Subcutaneous adipose tissue (tissue), 4 donors: ENCODE data around the gene RBFOX2. TPM values are rescaled to one million over a fixed set of nuclear protein-coding genes. Genes with fewer than 3 reads are reported as not detected.

Experiments
- total RNA-seq, 4 donors: library from RNA; depleted of rRNA; stranded (reverse); fragments of >200 nt; gene quantifications; one replicate each; pipeline ENCODE4 v1.1.0, GENCODE V29; 2016
- TF ChIP-seq, protein P1 (sequence below): fragments of 450-650 bp; IDR thresholded peaks from one replicate; pipeline ENCODE4 v1.5.1; 2016; ENCODE audit warnings: low read depth, mild to moderate bottlenecking, control low read depth, antibody characterized with exemption, moderate library complexity

Gene RBFOX2
- total RNA-seq, 4 donors from 2014 or later, result 46.7 to 64.1 (median 51.5) TPM

DNA sequence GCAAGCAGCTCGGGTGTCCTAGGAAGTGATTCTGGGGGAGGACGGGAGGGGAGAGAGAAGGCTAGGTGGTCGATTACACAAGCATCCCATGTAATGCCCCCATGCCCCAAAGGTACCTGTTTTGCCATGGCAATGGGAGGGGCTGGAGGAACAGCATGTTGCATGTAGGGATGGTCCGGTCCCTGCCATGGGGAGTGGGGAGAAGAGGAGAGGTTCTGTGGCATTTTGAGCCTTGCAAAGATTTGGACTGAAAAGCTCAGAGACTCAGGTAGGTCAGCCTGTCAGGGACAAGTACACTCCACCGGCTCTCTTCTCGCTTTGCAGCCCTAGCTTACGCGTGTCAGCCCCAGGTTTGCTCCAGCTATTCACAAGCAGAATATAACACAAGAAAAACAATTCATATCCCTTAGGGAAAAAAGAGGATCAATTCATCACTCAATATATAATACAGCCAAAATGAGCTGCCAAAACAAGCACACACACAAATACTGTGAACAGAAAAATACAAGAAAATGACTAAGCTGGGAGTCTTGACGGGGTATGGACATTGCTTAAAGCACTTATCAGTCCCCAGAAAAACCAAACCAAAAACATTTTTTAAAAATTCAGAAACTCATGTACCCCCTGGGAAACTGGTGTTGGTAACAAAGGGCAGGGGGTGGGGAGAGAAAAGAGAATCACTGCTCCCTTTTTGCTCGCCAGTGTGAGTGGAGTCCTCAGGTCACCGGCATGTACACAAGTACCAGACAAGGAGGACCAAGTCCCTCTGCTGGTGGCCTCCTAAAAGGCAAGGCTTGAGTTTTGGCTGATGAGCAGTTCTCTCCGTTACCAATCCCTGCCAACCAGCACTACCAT, 289.3 kb downstream of the RBFOX2 start:
- TF ChIP-seq, protein P1, sequence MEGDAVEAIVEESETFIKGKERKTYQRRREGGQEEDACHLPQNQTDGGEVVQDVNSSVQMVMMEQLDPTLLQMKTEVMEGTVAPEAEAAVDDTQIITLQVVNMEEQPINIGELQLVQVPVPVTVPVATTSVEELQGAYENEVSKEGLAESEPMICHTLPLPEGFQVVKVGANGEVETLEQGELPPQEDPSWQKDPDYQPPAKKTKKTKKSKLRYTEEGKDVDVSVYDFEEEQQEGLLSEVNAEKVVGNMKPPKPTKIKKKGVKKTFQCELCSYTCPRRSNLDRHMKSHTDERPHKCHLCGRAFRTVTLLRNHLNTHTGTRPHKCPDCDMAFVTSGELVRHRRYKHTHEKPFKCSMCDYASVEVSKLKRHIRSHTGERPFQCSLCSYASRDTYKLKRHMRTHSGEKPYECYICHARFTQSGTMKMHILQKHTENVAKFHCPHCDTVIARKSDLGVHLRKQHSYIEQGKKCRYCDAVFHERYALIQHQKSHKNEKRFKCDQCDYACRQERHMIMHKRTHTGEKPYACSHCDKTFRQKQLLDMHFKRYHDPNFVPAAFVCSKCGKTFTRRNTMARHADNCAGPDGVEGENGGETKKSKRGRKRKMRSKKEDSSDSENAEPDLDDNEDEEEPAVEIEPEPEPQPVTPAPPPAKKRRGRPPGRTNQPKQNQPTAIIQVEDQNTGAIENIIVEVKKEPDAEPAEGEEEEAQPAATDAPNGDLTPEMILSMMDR, result no peak

DNA sequence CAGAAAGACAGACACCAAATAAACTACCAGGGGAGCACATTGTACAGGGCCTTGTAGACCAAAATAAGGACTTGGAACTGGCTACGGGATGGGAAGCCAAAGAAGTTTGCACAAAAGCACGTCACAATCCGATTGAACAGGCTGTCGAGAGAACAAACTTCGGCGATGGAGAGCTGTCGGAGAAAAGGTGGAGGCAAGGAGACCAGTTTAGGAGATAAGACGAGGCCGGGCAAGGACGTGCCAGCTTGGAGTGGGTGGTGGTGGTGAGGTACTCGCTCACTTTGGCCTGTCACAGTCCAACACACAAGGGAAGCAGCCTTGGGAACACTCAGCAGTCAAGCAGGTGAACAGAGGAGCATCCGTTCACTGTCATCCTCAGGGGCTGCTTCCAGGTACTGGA, 291.9 kb downstream of the RBFOX2 start:
- TF ChIP-seq, protein P1, result no peak

DNA sequence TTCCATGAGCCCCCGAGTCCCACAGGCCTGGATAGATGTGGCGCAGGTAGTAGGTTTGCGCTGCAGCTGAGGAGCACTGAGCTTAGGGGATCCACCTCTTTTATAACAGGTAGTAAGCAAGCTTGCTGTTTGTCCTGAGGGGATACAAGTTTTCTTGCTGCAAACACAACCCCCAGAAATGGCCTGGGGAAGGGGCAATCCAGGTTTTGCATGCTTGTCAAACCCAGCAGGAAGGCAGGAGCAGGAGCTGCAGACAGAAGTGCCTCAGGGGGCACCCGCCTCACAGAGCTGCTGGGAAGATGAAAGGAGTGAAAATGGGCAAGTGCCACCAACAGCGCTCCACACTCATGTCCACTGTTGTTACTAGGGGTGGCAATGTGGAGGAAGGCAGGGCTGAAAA, 292.5 kb downstream of the RBFOX2 start:
- TF ChIP-seq, protein P1, result no peak

DNA sequence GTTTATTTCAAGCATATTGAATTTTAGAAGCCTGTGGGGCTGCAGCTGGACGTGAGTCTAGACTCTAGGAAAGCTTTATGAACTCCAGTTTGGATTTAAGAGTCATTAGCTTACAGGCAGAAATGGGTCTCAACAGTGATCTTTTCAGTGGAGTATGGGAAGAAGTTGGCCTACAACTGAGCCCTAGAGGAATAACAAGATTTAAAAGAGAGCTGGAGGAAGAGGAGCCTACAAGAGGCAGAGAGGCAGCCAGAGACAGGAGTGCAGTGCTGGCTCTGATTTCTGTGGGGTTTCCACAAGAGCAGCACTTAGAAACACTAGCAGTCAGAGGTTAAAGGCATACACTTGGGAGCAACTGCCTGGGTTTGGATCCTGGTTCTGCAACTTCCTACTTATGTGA, 293.1 kb downstream of the RBFOX2 start:
- TF ChIP-seq, protein P1, result no peak

DNA sequence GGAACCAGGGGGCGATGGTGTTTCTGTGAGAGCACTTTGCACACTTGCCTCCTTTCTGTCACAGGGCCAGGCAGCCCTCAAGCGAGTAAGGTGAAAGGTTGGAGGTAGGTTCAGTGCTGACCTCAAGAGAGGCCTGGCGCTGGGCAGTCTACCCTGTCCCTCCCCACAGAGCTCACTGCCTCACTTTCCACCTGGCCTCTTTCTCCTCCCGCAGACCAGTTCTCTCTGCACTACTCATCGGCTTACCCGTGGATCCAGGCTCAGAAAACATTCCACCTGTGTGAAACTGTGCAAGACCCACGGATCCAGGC, 294.2 kb downstream of the RBFOX2 start:
- TF ChIP-seq, protein P1, result no peak

DNA sequence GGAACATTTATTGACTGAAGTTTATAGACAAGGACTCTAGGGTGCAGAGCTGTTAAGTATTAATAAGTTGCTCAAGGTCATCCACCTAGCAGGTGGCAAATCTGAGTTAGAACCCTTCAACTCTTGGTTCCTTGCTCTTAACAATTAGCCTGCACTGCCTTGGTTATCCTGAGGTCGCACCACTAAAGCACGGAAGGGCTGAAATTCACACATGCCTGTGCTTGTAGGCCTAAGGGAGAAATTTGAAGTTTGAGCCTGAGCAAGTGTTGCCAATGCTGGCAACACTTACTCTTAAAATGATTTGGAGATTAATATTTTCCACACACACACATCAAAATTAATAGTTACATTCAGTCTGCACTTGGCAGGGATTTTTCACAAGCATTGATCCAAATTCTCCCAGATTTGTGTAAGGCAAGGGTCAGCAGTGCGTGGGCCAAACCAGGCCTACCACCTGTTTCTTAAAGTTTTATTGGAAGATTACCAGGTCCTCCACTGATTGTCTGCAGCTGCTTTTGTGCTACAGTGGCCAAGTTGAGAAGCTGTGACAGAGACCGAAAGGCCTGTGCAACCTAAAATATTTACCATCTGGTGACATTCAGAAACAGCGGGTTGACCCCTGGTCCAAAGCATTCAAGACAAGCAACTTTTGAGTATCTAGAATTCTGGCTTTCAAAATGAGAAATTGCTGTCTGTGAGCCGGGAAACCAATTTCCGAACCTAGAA, 294.7 kb downstream of the RBFOX2 start:
- TF ChIP-seq, protein P1, result no peak

DNA sequence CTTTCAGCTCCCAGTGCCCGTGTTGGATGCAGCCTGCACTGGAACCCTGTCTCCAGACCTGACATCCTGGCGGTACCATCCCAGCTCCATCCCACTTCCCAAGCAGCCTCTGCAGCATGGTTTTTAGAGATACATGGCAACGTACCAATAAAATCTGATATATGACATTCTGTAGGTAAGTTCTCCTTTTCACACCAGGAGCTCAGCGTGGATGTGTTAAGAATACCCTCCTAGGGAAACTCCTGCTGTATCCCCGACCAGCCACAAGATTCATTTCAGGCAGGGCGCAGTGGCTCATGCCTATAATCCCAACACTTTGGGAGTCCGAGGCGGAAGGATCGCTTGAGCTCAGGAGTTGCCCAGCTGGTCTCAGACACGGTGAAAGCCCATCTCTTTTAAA, 295.6 kb downstream of the RBFOX2 start:
- TF ChIP-seq, protein P1, result no peak
